ENCODE measurements around the gene LMNA.

The LMNA gene

DNA sequence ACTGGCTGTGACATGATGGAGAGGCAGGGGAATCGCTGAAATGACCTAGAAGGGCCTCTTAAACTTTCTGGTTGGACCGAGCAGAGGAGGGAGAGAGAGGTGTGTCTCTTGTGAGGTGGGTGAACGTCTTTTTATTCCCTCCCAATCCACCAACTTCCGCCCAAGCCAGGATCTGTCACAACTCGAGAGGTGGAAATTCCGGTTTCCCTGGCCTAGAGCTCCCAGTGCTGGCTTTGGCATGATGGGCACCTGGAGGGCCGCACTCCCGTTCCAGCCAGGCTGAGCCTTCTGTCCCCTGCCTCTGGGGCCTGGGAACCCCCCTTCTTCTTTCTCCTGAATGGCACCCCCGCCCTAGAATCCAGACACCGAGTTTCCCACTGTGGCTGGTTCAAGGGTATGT lies 38.9 kb downstream of the LMNA start, which contains the start of gene SEMA4A:
Gene SEMA4A (plus strand): TSS at position 224 of the 400 bp plus-strand sequence. CDS start 994 bp downstream, outside the sequence.
- TF ChIP-seq TEAD4 (IDR thresholded peaks at IDR 0.05) (no peak; the same call in 1 of the 2 replicates), ZBTB7A (IDR thresholded peaks at IDR 0.05; ENCODE audit: low read depth) (no peak), EP300 (IDR thresholded peaks at IDR 0.05; ENCODE audit: borderline replicate concordance) (no peak; the same call in 1 of the 2 replicates), NFIC (IDR thresholded peaks at IDR 0.05) (no peak), CEBPB (IDR thresholded peaks at IDR 0.05) (peak; percentile 53; the same call in 1 of the 2 replicates), TCF12 (IDR thresholded peaks at IDR 0.05; ENCODE audit: low read depth) (no peak), FOXM1 (IDR thresholded peaks at IDR 0.05; ENCODE audit: borderline replicate concordance, low read depth) (no peak), CREB1 (IDR thresholded peaks at IDR 0.05; ENCODE audit: low read depth) (no peak)
- TF ChIP-seq, protein P1, sequence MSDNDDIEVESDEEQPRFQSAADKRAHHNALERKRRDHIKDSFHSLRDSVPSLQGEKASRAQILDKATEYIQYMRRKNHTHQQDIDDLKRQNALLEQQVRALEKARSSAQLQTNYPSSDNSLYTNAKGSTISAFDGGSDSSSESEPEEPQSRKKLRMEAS (IDR thresholded peaks at IDR 0.05), result peak; percentile 63
- TF ChIP-seq, protein P2, sequence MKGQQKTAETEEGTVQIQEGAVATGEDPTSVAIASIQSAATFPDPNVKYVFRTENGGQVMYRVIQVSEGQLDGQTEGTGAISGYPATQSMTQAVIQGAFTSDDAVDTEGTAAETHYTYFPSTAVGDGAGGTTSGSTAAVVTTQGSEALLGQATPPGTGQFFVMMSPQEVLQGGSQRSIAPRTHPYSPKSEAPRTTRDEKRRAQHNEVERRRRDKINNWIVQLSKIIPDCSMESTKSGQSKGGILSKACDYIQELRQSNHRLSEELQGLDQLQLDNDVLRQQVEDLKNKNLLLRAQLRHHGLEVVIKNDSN (IDR thresholded peaks at IDR 0.05), result no peak
- TF ChIP-seq, protein P3, sequence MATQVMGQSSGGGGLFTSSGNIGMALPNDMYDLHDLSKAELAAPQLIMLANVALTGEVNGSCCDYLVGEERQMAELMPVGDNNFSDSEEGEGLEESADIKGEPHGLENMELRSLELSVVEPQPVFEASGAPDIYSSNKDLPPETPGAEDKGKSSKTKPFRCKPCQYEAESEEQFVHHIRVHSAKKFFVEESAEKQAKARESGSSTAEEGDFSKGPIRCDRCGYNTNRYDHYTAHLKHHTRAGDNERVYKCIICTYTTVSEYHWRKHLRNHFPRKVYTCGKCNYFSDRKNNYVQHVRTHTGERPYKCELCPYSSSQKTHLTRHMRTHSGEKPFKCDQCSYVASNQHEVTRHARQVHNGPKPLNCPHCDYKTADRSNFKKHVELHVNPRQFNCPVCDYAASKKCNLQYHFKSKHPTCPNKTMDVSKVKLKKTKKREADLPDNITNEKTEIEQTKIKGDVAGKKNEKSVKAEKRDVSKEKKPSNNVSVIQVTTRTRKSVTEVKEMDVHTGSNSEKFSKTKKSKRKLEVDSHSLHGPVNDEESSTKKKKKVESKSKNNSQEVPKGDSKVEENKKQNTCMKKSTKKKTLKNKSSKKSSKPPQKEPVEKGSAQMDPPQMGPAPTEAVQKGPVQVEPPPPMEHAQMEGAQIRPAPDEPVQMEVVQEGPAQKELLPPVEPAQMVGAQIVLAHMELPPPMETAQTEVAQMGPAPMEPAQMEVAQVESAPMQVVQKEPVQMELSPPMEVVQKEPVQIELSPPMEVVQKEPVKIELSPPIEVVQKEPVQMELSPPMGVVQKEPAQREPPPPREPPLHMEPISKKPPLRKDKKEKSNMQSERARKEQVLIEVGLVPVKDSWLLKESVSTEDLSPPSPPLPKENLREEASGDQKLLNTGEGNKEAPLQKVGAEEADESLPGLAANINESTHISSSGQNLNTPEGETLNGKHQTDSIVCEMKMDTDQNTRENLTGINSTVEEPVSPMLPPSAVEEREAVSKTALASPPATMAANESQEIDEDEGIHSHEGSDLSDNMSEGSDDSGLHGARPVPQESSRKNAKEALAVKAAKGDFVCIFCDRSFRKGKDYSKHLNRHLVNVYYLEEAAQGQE (IDR thresholded peaks at IDR 0.05; ENCODE audit: low read depth), result no peak

DNA sequence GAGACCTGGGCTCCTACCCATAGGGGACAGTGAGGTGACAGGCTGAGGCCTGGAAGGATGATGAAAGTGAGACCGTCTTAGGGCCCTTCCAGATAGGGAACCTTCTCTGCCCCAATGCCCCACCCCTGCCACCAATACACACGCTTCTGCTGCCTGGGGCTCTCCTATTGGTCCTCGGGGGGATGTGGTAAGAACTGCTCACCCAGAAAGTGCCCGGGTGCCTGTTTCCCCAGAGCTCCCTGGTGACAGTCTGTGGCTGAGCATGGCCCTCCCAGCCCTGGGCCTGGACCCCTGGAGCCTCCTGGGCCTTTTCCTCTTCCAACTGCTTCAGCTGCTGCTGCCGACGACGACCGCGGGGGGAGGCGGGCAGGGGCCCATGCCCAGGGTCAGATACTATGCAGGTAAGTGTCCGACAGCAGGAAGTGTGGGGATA lies 39.8 kb downstream of the LMNA start:
- no peak for TF ChIP-seq EP300 (IDR thresholded peaks at IDR 0.05; ENCODE audit: borderline replicate concordance)
- TF ChIP-seq CEBPB (IDR thresholded peaks at IDR 0.05), result no peak
- TF ChIP-seq, protein P1 (IDR thresholded peaks at IDR 0.05), result no peak
- TF ChIP-seq ZBTB7A (IDR thresholded peaks at IDR 0.05; ENCODE audit: low read depth), result no peak

DNA sequence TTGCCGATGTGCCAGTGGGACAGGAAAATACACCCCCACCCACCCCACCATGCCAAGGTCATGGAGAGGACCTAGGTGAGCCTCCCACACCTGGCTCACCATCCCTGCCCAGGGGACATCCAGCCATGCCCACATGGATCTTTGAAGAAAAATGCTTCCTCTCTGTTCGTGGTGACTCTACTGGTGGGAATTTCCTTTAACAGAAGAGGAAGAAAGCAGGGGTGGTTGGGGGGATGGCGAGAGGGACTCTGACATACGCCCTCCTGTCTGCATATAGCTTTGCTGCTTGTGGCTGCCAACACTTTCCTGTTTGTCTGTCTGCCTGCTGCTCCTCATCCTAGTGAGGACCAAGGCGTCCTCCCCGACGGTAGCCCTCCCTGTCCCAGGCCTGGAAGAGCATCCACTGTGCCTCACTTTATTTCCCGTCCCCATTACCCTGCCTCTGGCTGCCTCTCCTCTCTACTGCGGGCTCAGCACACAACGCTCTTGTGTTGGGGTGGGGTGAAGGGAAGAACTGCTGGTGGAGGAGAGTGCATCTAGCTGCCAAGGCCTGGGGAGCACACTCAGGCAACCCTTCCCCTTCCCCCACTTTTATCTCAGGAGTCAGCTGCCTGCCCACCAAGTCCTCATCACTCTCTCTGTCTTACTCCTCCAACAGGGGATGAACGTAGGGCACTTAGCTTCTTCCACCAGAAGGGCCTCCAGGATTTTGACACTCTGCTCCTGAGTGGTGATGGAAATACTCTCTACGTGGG lies 41.4 kb downstream of the LMNA start:
- TF ChIP-seq RAD21 (IDR thresholded peaks at IDR 0.05; ENCODE audit: low read depth) (no peak), FOXM1 (IDR thresholded peaks at IDR 0.05; ENCODE audit: borderline replicate concordance, low read depth) (no peak), TCF12 (IDR thresholded peaks at IDR 0.05; ENCODE audit: low read depth) (no peak), YY1 (IDR thresholded peaks at IDR 0.05; ENCODE audit: low read depth) (no peak), CREB1 (IDR thresholded peaks at IDR 0.05; ENCODE audit: low read depth) (no peak), EP300 (IDR thresholded peaks at IDR 0.05; ENCODE audit: borderline replicate concordance) (no peak), TEAD4 (IDR thresholded peaks at IDR 0.05) (no peak), EGR1 (IDR thresholded peaks at IDR 0.05) (no peak)
- TF ChIP-seq, protein P2 (IDR thresholded peaks at IDR 0.05), result no peak
- TF ChIP-seq, protein P3 (IDR thresholded peaks at IDR 0.05; ENCODE audit: low read depth), result no peak
- TF ChIP-seq, protein P1 (IDR thresholded peaks at IDR 0.05), result no peak

DNA sequence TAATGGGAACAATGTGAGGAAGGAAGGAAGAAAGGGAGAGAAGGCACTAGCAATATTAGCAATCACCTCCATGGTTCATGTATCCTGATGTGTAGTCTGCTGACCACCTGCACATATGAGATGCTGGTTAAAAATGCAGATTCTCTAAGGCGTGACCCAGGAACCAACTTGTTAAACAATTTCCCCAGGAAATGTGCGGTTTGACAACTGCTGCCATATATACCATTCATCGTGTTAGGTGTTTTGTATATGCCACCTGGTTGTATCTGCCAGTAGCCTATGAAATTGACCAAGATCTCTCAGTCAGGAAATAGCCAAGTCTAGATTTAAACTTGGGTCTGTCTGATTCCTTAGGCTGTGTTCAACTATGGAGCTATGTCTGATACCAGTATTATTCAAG lies 43.0 kb downstream of the LMNA start:
- no peak for TF ChIP-seq EP300 (IDR thresholded peaks at IDR 0.05; ENCODE audit: borderline replicate concordance)
- TF ChIP-seq YY1 (IDR thresholded peaks at IDR 0.05; ENCODE audit: low read depth), result no peak
- no peak for TF ChIP-seq TAF1 (IDR thresholded peaks at IDR 0.05; ENCODE audit: low read depth)
- TF ChIP-seq CEBPB (IDR thresholded peaks at IDR 0.05), result no peak
- no peak for TF ChIP-seq EGR1 (IDR thresholded peaks at IDR 0.05)
- no peak for TF ChIP-seq RAD21 (IDR thresholded peaks at IDR 0.05; ENCODE audit: low read depth)

DNA sequence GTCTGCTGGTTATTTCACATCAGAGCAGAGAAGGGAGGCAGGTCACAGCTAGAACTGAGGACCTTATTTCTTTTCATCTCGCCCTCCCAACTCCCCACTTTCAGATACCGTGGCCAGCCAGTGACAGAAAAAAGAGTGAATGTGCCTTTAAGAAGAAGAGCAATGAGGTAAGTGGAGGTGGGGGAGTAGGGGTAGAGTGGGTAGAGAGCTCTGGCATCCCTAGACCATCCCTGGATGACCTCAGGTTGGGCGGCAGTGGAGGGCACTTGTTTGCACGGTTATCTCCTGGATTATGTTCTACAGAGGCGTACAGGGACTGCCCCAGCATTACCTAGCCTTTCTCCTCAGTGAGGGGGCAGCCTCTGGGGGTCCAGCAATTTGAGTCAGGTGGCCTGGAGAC lies 43.5 kb downstream of the LMNA start:
- TF ChIP-seq ZBTB7A (IDR thresholded peaks at IDR 0.05; ENCODE audit: low read depth), result no peak
- TF ChIP-seq, protein P2 (IDR thresholded peaks at IDR 0.05), result no peak
- TF ChIP-seq, protein P1 (IDR thresholded peaks at IDR 0.05), result no peak
- TF ChIP-seq CEBPB (IDR thresholded peaks at IDR 0.05), result no peak

Measured in Ishikawa (cell line).